ENCODE measurements around the gene DSCAML1.

DSCAML1 gene

DNA sequence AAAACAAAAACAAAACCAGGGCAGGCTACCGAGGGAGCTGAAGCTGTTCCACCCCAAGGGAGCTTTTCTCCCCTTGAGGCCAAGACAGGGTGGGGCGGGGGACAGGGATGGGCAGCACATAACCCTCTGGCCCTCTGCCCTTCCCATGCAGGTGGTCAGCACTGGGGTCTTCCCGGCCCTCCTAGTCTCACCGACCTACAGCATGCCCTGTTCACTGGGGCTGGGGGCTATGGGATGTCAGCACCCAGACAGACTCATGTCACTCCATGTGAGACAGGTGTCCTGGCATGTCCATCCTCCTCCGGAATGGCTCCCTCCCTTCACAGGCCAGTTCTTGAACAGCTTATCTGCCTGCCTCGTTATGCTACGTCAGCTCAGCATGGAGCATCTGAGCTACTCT lies 51.7 kb downstream of the DSCAML1 start:
- in situ Hi-C loops (cut with MboI; ENCODE audit: low pct_unique_long_range_greater_than_20kb, low sequenced_read_pairs, unreplicated experiment): no loop called here

DNA sequence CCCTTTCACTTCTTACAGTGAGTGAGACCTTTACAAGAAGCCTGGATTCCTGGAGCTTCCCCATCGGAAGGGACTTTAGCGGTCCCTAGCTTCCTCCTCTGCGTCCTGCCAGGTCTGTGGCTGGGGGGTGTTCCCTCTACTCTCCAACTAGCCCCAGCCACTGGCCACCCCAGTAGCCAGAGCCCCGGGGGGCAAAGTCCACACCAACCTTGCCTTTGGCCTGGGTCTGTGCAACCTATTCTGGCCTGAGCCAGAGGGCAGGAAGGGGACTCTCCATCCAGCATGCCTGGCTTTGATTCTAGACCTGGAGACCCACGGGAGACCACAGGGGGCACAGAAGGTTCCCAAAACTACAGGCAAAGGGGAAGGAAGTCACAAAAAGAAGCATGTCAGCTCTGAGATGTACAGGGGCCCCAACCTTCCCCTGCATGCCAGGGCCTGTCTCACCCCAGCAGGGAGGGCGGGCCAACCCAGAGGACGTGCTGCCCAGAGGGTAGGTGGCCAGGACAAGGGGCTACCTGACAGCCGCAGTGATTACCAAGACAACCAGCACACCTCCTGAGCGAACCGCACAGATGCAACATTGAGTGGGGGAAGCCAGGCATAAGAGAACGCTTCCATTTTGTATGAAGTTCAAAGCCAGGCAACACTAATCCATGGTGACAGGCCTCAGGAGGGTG lies 52.4 kb downstream of the DSCAML1 start:
- TF ChIP-seq, protein P1, sequence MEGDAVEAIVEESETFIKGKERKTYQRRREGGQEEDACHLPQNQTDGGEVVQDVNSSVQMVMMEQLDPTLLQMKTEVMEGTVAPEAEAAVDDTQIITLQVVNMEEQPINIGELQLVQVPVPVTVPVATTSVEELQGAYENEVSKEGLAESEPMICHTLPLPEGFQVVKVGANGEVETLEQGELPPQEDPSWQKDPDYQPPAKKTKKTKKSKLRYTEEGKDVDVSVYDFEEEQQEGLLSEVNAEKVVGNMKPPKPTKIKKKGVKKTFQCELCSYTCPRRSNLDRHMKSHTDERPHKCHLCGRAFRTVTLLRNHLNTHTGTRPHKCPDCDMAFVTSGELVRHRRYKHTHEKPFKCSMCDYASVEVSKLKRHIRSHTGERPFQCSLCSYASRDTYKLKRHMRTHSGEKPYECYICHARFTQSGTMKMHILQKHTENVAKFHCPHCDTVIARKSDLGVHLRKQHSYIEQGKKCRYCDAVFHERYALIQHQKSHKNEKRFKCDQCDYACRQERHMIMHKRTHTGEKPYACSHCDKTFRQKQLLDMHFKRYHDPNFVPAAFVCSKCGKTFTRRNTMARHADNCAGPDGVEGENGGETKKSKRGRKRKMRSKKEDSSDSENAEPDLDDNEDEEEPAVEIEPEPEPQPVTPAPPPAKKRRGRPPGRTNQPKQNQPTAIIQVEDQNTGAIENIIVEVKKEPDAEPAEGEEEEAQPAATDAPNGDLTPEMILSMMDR (IDR thresholded peaks at IDR 0.05; ENCODE audit: extremely low read depth, insufficient read depth, missing control alignments): no peak
- in situ Hi-C loops (cut with MboI; ENCODE audit: low pct_unique_long_range_greater_than_20kb, low sequenced_read_pairs, unreplicated experiment): no loop called here
- no peak for DNase-seq (ENCODE audit: low spot score)

More for the DNA sequence above, 51.7 kb downstream of the DSCAML1 start:
- TF ChIP-seq, protein P1 (IDR thresholded peaks at IDR 0.05; ENCODE audit: extremely low read depth, insufficient read depth, missing control alignments): no peak
- no peak for DNase-seq (ENCODE audit: low spot score)

DNA sequence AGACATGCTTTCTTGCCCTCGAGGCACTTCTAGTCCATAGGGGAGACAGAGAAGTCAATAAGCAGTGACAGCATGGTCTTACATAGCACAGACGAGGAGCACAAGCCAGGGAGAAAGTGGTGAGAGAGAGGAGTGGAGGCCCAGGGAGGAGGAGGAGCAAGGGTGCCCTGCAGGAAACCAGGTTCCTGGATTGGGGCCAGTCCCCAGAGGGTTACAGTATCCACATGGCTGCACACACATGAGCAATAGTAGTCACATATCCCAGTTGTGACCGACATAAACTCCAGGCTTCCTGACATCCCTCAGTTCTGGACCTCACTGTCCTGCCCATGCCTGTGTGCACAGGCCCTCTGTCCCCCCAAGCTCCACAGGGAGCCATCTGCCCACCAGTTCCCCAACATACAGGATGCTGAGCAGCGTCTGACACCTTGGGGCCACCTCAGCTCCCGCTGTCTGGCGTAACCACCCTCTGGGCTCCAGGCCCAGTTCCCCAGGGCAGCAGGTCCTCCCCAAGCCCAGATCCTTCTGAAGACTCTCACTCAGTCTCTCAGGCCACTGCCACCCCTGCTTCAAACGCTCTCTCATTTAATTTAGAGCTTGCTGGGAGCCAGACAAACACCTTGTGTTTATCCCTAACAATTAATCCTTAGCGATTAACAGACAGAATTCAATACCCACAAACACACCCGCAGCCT lies 53.7 kb downstream of the DSCAML1 start:
- TF ChIP-seq, protein P1 (IDR thresholded peaks at IDR 0.05; ENCODE audit: extremely low read depth, insufficient read depth, missing control alignments): no peak
- in situ Hi-C loops (cut with MboI; ENCODE audit: low pct_unique_long_range_greater_than_20kb, low sequenced_read_pairs, unreplicated experiment): no loop called here
- DNase-seq (ENCODE audit: low spot score): no peak

DNA sequence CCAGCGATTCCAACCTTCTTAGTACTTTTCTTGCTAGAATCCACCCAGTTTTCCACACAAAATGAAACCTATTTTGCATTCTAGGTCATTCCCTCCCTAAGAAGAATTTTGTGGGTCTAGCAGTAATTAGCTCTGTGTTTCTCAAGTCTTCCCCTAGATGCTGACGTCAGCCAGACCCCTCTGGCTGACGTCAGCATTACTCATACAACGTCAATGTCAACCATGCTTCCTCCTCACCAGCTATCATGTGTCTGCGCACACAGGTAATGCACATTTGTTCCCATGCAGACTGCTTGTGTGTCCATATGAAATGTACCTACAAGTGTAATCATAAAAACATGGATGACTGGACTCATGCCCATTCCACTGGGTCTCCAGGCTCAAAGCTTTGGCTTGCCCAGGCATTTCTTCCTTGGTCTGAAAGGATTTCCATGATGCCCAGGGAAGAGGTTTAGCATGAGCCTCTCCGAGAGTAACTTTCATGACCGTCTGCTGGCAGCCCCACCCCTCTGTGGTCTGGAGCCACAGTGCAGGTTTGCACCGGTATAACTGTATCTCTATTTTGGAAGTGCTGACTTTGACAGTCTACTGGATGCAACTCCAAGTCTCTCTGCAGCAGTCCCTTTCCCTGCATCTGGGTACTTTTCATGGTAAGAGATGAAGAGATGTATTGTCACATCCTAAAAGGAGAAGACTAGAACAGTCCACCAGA lies 58.6 kb downstream of the DSCAML1 start:
- in situ Hi-C loops (cut with MboI; ENCODE audit: low pct_unique_long_range_greater_than_20kb, low sequenced_read_pairs, unreplicated experiment): no loop called here
- TF ChIP-seq, protein P1 (IDR thresholded peaks at IDR 0.05; ENCODE audit: extremely low read depth, insufficient read depth, missing control alignments): no peak
- no peak for DNase-seq (ENCODE audit: low spot score)

DNA sequence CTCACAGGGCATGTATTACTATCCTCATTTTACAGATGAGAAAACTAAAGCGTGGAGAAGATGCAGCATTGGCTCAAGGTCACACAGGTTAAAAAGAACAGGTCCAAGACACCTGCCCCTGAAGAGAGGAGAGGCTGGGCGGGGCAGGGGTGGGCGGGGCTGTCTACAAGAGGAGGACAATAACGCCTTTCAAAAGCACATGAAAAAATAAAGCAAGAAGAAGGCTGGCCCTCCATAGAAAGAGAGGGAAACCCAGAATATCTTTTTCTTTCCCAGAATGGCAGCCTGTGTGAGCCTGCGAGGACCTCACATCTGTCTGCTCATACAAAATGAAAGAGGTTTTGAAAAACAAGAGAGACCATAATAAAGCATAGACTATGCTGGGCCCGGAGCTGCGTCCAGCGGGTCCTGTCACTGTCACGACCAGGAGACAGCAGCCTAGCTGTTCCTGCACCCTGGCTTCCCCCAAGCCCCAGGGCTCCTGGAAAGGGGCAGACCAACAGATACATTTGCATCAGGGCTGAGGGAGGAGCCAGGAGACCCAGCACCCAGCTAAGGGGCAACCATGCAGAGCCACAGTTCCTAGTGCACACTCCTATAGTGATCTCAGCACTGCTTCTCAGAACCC lies 61.6 kb downstream of the DSCAML1 start:
- in situ Hi-C loops (cut with MboI; ENCODE audit: low pct_unique_long_range_greater_than_20kb, low sequenced_read_pairs, unreplicated experiment): no loop called here
- TF ChIP-seq, protein P1 (IDR thresholded peaks at IDR 0.05; ENCODE audit: extremely low read depth, insufficient read depth, missing control alignments): no peak

DNA sequence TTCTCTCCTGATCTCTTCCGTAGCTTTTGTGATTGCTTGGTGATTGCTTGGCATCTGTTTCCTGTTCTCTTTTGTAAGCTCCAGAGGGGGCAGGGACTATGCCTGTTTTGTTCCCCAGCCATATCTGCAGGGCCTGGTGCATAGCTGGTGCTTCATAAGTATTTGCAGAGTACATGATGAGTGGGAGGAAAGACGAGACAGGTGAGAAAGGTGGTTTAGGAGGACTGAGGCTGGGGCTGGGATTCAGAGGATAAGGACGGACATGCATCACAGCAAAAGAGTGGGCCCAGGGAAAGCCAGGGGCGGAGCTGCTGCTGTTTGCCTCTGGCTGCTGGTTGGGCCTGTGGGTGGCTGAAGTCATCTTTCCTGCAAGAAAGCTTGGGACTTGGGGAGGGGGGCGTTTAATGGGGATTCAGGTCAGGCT lies 62.4 kb downstream of the DSCAML1 start:
- no peak for DNase-seq (ENCODE audit: low spot score)
- TF ChIP-seq, protein P1 (IDR thresholded peaks at IDR 0.05; ENCODE audit: extremely low read depth, insufficient read depth, missing control alignments): no peak
- in situ Hi-C loops (cut with MboI; ENCODE audit: low pct_unique_long_range_greater_than_20kb, low sequenced_read_pairs, unreplicated experiment): no loop called here

More for the DNA sequence above, 61.6 kb downstream of the DSCAML1 start:
- no peak for DNase-seq (ENCODE audit: low spot score)
